ENCODE data around the gene ESPN.

Gene ESPN

DNA sequence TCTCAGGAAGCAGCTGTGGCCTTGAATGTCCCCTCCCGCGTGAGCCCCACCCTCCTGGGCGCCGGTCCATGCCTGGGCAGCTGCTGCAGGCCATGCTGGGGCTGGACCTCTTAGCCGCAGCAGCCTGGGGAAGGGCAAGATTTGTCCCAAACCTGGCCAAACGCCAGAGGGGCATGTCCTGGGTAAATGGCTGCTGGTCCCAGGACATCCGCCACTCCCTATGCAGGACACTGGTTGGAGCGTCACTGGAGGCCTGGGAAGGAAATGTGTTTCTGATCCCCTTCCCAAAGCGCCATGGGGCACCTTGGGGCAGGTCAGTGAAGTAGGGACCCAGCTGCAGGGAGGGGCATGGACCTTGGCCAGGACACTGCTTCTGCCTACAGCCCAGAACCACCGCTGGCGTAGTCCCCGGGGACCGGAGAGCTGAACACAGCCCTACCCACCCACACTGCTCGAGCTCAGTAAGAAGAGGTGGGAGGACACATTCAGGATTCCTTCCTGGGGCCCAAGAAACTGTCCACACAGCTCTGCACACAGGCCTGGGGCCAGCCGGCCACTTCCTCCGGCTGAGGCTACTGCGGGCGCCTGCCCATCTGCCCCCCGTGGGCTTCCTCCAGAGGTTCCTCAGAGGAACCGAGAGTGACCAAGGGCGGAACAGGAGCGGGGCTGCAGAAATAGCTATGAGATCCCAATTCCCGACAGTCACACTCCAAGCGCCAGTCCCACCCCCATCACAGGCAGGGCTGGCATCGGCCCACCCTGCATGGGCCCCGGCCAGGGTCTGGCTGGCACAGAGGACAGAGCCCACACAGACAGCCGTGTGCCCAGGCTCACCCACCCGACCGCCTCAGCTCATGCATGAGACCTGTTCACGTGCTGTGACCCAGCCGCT, 77.7 kb downstream of the ESPN start:
- no peak overlapping the region for H3K4me3 ChIP-seq (ENCODE audit: control insufficient read depth, low read depth, low read length)
- TF ChIP-seq, protein P1, sequence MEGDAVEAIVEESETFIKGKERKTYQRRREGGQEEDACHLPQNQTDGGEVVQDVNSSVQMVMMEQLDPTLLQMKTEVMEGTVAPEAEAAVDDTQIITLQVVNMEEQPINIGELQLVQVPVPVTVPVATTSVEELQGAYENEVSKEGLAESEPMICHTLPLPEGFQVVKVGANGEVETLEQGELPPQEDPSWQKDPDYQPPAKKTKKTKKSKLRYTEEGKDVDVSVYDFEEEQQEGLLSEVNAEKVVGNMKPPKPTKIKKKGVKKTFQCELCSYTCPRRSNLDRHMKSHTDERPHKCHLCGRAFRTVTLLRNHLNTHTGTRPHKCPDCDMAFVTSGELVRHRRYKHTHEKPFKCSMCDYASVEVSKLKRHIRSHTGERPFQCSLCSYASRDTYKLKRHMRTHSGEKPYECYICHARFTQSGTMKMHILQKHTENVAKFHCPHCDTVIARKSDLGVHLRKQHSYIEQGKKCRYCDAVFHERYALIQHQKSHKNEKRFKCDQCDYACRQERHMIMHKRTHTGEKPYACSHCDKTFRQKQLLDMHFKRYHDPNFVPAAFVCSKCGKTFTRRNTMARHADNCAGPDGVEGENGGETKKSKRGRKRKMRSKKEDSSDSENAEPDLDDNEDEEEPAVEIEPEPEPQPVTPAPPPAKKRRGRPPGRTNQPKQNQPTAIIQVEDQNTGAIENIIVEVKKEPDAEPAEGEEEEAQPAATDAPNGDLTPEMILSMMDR (IDR thresholded peaks at IDR 0.05; ENCODE audit: control insufficient read depth, insufficient read depth, low read depth, low read length, missing control alignments): no peak
- DNase-seq (ENCODE audit: low read depth): no peak

DNA sequence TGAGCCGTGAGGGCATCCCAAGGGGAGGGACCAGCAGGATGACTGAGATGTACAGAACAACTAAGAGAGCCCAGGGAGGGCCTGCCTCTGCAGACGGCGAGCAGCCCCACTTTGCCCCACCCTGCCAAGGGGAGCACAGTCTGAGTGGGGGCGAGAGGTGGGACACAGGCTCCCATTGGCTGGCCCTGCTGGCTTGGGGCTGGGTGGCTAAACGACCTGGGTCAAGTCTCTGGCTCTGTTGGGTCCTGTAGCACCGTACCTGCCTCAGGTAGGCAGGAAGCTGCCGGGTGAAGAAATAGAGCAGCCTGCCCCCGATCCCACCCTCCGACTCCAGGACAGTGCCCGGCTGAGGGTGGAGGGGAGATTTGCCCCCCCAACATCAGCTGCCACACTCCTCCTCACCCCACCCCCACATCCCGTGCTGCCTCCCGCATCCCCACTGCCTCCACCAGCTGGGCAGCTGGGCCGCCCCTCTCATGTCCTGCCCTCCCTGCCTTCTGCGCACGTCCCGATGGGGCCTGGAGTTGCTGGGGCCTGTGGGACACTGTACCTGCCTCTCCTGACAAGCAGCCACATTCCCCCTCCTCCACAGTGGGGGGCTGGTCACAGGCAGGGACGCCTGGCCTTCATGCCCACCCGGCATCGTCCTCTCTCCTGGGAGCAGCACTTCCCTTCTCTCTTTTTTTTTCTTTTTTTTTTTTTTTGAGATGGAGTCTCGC, 79.5 kb downstream of the ESPN start:
- no peak for DNase-seq (ENCODE audit: low read depth)
- no peak overlapping the region for H3K4me3 ChIP-seq (ENCODE audit: control insufficient read depth, low read depth, low read length)
- TF ChIP-seq, protein P1 (IDR thresholded peaks at IDR 0.05; ENCODE audit: control insufficient read depth, insufficient read depth, low read depth, low read length, missing control alignments): no peak

DNA sequence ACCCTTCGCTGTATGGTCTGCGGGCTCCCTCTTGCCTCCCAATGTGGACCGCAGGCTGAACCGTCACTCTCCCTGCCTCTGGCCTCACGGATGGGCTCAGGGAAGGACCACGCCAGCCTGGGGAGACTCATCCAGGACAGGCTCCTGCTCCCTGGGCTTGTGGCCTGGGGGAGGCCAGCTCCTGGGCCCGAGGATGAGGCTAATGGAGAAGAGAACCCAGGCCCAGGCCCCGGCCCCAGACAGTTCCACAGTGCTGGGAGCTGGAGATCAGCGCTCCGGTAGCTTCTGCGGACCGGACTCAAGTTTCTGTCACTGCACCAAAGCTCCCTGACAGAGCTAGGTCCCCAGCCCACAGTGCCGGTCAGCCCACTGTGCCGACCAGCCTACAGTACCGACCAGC, 80.3 kb downstream of the ESPN start:
- TF ChIP-seq, protein P1 (IDR thresholded peaks at IDR 0.05; ENCODE audit: control insufficient read depth, insufficient read depth, low read depth, low read length, missing control alignments): no peak
- no peak for DNase-seq (ENCODE audit: low read depth)
- no peak overlapping the region for H3K4me3 ChIP-seq (ENCODE audit: control insufficient read depth, low read depth, low read length)

DNA sequence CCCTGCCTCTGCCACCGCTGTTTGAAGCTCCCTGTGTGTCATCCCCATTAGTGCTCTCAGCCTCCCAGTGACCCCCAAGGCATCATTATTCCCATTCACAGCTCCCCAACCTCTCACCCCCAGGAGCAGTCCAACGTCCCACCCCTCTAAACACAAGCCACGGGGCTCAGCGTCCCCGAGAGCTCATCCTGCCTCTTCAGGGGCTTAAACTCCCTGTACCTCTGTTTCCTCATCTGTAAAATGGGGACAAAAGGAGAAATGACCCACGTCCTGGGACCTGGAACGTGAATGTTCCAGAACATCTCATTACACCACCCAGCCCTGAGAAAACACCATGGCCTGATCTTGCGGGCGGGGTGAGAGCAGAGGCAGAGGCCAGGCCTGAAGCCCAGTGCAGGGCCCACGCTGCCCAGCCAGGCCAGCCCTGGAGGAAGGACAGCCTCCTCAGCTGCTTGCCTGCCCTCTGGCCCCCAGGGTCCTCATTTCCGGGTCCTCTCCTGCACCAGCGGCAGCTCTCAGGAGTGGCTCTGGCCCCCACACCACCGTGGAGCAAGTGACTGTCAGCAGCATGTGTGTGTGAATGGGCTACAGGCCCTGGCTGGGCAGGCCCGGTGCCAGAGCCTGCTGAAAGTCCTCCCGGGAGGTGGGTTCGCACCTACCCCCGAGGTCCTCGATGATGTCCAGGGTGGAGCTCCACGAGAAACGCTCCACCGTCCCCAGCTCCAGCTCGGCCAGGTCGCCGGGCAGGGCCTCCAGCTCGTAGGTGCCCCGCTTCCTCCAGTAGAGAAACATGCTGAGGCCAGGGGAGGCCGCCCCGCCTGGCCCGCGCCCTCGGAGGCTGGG, 81.0 kb downstream of the ESPN start:
- no peak for DNase-seq (ENCODE audit: low read depth)
- TF ChIP-seq, protein P1 (IDR thresholded peaks at IDR 0.05; ENCODE audit: control insufficient read depth, insufficient read depth, low read depth, low read length, missing control alignments): no peak
- no peak overlapping the region for H3K4me3 ChIP-seq (ENCODE audit: control insufficient read depth, low read depth, low read length)

DNA sequence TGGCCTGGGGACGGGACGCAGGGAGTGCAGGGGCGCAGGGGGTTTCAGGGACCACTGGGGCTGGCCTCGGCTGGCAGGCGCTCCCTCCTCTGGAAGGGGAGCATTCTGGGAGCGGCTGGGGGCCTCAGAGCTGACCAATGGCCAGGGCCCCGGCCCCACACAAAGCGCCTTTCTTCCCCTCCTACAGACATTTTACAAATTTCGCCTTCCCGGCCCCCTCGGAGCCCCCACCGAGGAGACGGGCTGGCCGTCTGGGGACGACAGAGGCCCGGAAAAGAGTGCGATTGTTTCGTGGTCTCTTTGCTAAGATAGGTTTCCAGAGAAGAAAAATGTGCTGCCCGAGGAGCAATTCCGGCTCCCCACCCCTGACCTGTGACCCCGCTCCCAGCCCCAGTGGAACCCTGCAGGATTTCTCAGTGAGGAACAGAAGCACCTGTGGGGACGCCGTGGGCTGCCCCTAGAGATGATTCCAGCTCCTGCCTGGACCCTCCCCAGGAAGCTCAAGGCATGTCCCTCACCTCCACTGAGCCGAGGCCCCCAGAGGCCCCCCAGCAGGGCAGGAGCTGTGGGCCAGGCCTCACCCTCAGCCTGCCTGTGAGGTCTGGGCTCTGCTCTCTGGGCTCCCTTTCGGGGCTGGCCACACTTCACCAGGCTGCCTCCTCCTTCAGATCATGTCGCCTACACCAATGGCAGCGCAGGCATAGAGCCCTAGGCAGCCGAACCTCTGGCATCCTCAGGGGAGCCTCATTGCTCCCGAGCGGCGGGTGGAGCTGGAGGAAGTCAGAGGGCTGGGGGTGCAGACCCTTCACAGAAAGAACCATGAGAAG, 81.8 kb downstream of the ESPN start:
- TF ChIP-seq, protein P1 (IDR thresholded peaks at IDR 0.05; ENCODE audit: control insufficient read depth, insufficient read depth, low read depth, low read length, missing control alignments): no peak
- H3K4me3 ChIP-seq (ENCODE audit: control insufficient read depth, low read depth, low read length): no peak overlapping the region
- DNase-seq (ENCODE audit: low read depth): no peak
